Stimulated activated naive CD4-positive, alpha-beta T cell treated with Interleukin-2 at 50 U/mL for 16 hours (primary cell): ENCODE data around the gene MORN1.
A peak's percentile ranks its signal among the peaks of the same experiment; 100 is the strongest.
"Not testable (repeated sequence)": the region's sequence is repeated elsewhere in the genome, so short reads cannot be mapped to it uniquely, and the experiment has no call there.

Experiments used
- DNase-seq: peaks from one replicate; lab custom pipeline; 2025; lab: John Stamatoyannopoulos, UW

Gene MORN1

DNA sequence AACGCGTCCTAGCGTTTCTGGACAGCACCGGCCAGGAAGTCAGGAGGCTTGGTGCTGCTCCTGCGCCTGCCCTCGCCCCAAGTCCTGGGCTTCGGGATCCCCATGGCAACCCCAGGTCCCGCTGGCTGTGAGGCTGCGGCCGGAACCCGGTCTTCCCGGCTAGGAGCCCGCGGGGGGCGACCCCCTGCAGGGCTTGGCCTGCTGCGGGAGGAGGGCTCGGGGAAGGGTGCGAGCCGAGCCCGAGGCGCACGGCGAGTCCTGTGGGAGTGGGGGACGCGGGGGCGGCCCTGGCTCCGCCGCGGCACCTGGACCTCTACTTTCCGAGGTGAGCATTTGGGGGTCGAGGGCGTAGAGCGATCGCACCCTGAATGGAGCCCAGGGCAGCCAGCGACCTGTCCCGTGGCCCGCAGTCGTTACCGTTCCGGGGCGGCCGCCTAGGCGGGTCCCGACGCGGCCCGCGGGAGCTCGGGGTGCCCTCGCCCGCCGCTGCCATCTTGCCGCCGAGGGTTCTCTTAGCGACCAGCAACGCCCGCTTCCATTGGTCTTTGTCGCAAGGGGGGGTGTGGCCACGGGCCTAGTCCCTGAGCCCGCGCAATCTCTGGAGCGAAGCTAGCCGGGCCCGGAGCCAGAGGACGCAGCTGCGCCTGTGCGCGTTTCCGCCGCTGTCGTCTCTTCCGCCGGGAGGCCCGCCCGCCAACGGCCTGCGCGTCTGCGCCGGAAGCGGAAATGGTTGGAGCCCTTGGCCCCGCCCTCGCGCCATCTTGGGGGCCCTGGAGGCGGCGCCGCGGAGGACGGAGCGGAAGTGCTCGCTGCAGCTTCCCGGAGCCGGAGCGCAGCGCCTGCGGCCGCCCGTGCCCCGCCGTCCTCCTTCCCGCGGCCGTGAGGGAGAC lies at the start of gene MORN1, which contains the start of gene RER1:
Gene MORN1, minus strand, starts transcription at position 514 of the 890 bp plus-strand sequence. Its CDS starts 21 bp downstream, at position 493.
Gene RER1, plus strand, starts transcription at position 801 of the 890 bp plus-strand sequence. CDS start 3,950 bp downstream, outside the sequence.
- peak; percentile 99 for DNase-seq

- not testable (repeated sequence) for DNase-seq
Measured at GRCh38 chr1:2440346-2440745, 49.0 kb upstream of the MORN1 start.

GRCh38 chr1:2439369-2439768 lies 48.0 kb upstream of the MORN1 start:
- no peak for DNase-seq

- no peak for DNase-seq
Measured at GRCh38 chr1:2438641-2439040, 47.3 kb upstream of the MORN1 start.

- no peak for DNase-seq
Measured at GRCh38 chr1:2438038-2438437, 46.7 kb upstream of the MORN1 start.

DNA sequence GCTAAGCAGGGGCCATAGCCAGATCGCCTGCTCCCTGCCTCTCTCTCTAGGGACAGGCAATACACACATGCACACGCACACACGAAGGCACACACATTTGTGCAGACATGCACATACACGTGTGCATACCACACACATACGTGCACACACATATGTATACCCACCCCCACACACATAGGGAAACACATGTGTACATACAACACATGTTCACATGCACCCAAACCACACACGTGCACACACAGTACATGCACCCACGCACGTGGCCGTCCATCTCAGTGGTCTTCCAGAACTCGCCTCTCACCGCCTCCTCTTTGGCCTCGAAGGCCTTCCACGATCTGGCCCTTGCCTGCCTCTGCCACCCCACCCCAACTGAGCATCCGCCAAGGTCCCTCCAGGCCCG lies 46.3 kb upstream of the MORN1 start:
- DNase-seq = no peak

DNA sequence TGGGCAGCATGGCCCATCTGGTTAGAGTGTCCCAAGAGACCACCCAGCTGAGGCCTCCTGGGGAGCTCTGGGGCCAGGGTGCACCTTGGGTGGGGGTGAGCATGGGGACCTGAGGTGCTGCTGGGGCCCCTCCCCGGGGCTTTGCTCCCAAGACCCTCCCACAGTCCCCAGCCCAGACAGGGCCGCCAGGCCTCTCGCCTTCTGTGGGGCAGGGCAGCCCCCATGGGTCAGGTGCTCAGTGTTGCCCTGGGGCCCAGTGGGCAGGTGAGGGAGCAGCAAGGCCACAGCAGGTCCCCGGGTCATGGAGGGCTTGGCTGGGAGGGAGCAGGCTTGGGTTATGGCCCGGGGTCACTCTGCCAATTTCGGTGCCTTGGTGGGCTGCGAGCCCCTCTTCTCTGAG lies 45.5 kb upstream of the MORN1 start:
- DNase-seq = no peak

DNA sequence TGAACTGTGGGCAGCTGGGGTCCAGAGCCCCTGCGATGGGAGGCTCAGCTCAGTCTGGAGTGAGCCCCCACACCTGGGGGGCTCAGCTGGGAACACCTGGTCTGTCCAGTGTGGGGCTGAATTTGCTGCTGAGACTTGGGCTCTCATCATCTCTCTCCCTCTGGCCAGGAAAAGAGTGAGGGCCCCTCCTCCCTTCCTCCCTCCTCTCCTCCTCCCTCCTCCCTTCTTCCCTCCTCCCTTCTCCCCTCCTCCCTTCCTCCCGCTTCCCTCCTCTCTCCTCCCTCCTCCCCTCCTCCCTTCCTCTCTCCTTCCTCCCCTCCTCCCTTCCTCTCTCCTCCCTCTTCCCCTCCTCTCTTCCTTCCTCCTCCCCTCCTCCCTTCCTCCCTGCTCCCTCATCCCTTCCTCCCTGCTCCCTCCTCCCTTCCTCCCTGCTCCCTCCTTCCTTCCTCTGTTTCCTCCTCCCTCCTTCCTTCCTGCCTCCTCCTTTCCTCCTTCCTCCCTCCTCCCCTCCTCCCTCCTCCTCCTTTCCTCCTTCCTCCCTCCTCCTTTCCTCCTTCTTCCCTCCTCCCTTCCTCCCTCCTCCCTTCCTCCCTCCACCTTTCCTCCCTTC lies 44.5 kb upstream of the MORN1 start:
- DNase-seq = no peak

DNA sequence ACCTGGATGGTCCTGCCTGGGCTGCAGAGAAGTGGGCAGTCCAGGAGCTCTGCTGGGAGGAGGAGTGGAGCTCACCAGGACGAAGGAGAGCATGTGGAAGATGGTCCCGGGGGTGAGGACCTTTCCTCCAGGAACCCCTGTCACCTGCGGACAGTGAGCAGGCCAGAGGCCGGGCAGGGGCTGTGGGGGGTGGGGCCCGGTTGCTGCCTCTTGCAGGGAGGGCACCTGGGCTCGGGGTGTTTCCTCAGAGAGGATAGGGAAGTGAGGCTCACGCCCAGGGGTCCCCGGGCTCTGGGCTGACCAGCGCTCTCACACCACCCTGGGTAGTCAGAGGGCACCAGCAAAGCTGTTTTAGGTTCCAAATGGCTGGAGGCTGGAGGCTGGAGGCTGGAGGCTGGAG lies 43.7 kb upstream of the MORN1 start:
- no peak for DNase-seq

GRCh38 chr1:2433936-2434655 lies 42.7 kb upstream of the MORN1 start:
- no peak for DNase-seq

DNA sequence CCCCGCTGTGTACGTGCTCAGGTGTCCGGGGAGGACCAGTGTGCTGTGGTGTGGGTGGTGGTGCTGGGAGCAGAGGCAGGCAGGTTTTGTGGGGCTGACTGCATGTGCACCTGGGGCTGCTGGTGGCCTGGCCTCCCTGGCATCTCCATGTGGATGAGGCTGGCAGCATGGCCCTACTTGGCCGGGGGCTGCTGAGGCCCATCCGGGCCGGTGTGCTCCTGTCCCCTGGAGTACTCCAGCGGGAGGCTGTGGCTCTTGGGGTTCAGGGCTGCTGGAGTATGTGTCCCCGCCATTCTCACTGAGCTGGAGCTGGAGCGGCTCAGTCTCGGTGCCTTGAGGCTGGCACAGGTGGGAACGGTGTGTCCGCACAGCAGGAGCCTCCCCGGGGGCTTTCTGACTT lies 41.8 kb upstream of the MORN1 start:
- no peak for DNase-seq

GRCh38 chr1:2432441-2432844 lies 41.1 kb upstream of the MORN1 start:
- no peak for DNase-seq

DNA sequence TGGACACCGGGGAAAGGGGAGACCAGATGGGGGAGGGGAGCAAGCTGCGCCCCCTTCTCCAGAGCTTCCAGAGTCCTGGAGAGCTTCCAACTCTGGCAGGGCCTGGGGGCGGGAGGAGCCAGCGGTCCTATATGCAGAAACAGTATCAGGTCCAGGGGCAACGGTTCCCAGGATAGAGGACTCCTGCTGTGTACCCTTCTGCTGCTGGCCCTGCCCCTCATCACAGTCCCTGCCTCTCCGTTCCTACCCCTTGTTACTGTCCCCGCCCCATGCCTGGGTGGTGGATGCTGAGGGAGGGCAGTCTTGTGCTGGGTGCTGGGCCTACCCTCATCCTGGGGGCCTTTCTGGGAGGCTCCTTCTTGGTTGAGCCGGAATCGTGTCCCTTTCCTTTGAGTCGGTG lies 40.2 kb upstream of the MORN1 start:
- DNase-seq = no peak

GRCh38 chr1:2431103-2431502 lies 39.7 kb upstream of the MORN1 start:
- no peak for DNase-seq

DNA sequence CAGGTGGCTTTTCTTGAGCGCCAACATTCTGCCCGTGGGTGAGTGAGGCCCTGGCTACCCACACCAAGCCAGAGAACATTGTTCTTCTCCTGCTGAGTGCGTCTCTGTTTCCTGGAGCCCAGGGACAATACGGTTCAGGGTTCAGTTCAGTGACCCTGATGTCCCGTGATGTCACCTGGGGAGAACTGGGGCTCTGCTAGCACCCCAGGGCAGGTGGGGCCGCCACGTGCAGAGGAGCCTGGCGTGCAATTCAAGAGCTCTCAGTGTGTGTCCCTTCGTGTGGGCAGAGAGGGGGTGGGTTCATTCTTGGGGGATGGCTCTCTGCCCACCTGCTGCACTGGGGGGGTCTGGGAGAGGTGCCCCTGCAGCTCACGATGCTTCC lies 39.2 kb upstream of the MORN1 start:
- no peak for DNase-seq

DNA sequence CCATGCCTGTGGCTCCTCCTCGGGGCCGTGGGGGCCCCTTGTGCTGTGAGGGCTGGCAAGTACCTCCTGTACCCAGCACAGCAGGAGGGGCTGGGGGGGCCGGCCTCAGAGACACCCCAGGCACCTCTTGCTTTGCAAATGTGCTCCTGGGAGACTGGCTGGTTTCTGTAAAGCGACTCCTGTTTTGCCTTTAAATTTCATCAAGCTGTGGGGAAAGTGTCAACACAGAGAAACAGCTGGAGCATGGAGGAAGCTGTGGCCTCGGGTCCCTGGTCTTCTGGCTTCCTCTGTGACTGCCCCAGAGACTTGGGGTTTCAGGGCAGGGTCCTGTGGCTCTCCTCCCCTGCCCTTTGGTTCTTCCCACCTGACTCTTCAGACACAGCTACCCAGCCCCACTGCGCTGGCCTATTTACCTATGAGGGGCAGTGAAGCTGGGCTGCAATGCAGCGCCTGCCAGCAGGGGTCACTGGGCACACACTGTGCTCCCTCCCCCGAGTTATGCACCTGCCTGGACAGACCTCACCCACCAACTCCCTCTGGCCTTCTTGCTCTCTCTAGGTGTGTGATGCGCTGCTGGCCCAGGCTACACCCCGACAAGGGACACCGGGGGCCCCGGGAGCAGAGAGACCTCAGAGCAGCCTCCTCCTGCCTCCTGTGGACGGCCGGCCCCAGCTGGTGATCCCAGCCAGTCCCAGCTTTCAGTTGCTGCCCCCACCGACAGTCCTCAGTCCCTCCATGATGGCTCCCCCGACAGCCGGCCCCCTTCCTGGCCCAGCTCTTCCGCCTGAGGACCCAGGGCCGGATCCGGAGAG lies 38.6 kb upstream of the MORN1 start:
- no peak for DNase-seq

DNA sequence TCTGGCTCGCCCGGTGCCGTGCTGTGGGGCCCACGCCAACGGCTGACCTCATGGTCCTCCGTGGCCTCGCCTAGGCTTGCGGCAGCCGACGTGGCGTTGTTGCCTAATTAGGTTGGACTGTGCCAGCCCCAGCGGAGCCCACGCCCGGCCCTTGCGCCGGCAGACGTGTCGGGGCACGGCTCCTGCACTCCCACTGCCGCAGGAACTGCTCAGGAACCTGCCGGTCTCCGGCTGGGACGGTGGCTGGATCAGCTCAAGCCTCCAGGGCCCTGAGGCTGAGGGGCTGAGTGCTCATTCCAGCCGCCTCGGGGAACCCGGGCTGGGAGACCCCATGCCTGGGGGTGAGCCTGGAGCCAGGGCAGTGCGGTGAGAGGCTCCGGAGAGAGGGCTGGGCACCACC lies 37.1 kb upstream of the MORN1 start:
- no peak for DNase-seq

DNA sequence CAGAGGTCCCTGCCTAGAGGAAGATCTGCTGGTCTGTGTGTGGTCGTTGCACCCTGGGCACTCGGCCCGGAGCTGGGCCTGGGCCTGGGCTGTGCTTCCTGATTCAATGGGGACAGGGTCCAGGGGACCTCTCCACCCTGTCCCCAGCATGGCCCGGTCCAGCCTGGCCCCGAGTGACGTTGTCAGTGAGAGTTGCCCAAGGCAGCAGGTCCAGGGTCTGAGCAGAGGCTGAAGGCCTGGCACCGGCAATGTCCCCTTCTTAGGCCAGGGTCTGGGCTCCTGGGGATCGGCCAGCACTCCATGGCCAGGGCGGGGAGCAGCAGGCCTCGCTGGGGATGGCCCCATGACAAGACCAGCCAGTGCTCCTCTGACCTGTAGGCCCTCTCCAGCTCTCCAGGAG lies 36.6 kb upstream of the MORN1 start:
- no peak for DNase-seq

DNA sequence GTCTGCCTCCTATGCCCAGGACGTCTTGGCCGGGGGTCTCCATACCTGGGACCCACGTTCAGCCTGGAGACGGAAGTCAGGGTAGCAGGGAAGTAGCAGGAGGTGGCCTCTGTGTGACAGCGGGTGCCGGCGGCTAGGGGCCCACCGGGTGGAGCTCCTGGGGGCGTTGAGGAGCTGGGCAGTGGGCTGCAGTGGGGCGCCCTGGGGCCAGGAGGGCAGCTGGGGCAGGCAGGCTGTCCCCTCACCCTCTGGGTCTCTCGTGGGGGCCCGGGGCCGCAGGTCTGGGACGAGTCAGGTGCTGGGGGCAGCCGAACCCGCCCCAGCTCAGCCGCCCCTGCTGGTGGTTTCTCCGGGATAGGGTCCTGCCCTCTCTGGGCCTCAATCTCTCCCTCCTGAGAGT lies 35.7 kb upstream of the MORN1 start:
- no peak for DNase-seq

GRCh38 chr1:2426540-2426939 lies 35.2 kb upstream of the MORN1 start:
- DNase-seq = no peak

DNA sequence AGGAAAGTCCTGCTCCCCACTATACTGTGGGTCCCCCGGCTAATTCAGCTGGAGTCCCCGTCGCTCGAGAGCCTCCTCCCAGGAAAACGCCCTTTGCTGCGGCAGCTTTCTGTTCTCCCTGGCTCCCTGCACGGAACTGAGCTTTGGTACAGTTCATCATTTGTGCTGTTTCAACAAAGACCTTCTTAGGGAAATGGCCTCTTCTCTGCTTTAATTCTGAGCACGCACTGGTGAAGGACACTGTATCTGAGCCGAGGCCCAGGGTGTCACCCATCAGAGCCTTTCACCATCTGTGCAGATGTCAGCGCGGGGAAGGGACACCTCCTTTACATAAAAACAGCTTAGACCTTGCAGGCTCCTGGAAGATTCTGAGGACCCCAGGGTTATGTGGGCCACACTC lies 34.5 kb upstream of the MORN1 start:
- no peak for DNase-seq

DNA sequence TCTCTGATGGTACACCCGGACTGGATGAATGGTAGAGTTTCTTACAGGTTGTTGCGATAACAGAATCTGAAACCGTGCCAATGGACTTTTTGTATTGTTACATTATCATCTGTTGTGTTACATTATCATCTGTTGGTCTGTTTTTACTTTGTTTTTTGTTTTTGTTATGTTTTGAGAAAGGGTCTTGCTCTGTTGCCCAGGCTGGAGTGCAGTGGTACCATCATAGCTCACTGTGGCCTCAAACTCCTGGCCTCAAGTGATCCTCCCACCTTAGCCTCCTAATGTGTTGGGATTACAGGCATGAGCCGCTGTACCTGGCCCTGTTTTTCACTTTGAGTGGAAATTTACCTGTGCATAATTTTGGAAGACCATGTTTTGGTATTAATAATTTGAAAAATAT lies 31.2 kb upstream of the MORN1 start:
- DNase-seq = no peak
